T-helper 2 cell treated with Interferon-gamma antibody and Interleukin-4, amounts not matched to agents 5 μg/mL and 100 μg/mL, for 36 hours (primary cell): Measurements from ENCODE around the gene MRI1.
A peak's percentile ranks its signal among the peaks of the same experiment; 100 is the strongest.
"Not testable (repeated sequence)": the region's sequence is repeated elsewhere in the genome, so short reads cannot be mapped to it uniquely, and the experiment has no call there.

Experiments
- DNase-seq: peaks from one replicate; pipeline ENCODE4 v3.0.0; 2021; ENCODE audit warnings: low spot score
- H3K27ac Mint-ChIP-seq: one replicate; pipeline ENCODE4 v1.8.0; 2021; ENCODE audit warnings: mild to moderate bottlenecking, mixed read lengths
- H3K27me3 Mint-ChIP-seq: one replicate; pipeline ENCODE4 v1.8.0; 2021; ENCODE audit warnings: low read depth, mixed read lengths
- H3K36me3 Mint-ChIP-seq: one replicate; pipeline ENCODE4 v1.8.0; 2021; ENCODE audit warnings: low read depth, mixed read lengths
- H3K4me1 Mint-ChIP-seq: one replicate; pipeline ENCODE4 v1.8.0; 2021; ENCODE audit warnings: low read depth, mixed read lengths
- H3K4me3 Mint-ChIP-seq: one replicate; pipeline ENCODE4 v1.8.0; 2022; ENCODE audit warnings: mild to moderate bottlenecking, moderate library complexity, mixed read lengths
- H3K9me3 Mint-ChIP-seq: one replicate; pipeline ENCODE4 v1.8.0; 2021; ENCODE audit warnings: mixed read lengths

MRI1 gene

DNA sequence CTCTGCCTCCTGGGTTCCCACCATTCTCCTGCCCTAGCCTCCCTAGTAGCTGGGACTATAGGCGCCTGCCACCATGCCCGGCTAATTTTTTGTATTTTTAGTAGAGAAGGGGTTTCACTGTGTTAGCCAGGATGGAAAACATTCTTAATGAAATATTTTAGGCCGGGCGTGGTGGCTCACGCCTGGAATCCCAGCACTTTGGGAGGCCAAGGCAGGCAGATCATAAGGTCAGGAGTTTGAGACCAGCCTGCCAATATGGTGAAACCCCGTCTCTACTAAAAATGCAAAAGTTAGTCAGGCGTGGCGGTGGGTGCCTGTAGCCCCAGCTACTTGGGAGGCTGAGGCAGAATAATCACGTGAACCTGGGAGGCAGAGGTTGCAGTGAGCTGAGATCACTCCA lies 29.0 kb downstream of the MRI1 start:
- not testable (repeated sequence) for DNase-seq, H3K27me3 Mint-ChIP-seq, H3K4me3 Mint-ChIP-seq, H3K27ac Mint-ChIP-seq, H3K9me3 Mint-ChIP-seq, H3K36me3 Mint-ChIP-seq
- peaks cover 30% of the 10 kb centered on the region for H3K4me1 Mint-ChIP-seq

DNA sequence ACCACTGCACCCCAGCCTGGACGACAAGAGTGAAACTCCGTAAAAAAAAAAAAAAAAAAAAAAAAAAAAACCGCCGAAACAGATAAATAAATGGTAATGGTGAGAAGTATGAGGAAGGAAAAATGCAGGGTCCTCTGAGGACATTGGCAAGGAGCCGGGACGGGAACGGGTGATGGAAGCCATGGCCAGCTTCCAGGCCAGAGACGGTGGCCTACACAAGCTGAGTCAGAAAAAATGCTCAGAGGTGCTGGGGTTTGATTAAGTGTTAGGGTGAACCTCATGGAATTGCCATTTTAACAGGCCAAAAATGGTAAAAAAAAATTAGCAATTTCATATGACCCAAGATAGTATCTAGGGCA lies 30.1 kb downstream of the MRI1 start:
- H3K36me3 Mint-ChIP-seq = no peaks in the 10 kb centered on the region
- H3K27me3 Mint-ChIP-seq = no peaks in the 10 kb centered on the region
- peak overlapping the region; percentile 94 for H3K27ac Mint-ChIP-seq
- peak overlapping the region; percentile 99 for H3K4me3 Mint-ChIP-seq
- H3K9me3 Mint-ChIP-seq = no peaks in the 10 kb centered on the region
- peaks cover 22% of the 10 kb centered on the region for H3K4me1 Mint-ChIP-seq
- no peak for DNase-seq

DNA sequence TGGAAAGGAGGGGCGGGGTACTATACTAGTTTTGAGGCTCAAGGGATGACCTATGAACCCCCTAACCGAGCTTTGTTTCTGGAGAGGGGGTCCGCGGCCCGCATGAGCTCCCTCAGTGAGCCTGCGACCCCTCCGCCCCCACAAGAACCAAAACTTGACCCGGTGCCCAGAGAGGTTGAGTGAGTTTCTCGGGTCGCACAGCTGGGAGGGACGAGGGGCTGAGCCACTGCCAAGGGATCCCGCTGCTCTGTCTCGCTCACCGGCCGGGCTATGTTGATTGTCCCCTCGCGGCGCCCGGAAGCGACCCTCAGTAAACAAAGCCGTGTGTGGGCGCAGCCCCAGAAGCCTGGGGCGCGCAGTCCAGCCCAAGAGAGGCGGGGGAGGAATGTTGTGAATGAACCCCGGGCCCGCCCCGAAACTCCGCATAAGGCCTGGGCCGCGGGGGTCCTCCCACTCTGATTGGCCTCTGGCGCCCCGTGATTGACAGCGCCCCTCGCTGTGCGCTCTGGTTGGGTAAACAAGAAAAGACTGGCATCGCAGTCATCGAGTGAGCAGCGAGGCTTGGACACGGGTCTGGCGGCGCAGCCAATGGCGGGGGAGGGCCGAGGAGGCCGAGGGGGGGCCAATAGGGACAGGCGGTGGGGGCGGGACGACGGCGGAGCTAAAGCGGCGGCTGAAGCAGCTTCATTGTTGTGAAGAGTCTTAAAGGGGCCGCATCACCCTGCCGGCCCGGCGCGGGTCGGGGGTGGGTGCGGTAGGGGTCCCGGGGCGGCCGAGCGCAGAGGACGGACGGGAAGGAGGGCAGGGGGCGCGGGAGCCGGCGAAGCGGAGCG lies 30.7 kb downstream of the MRI1 start, which contains the start of gene ZSWIM4:
TSS of gene ZSWIM4 (plus strand) at position 687 of the 833 bp plus-strand sequence. CDS start 206 bp downstream, outside the sequence.
- Mint-ChIP-seq H3K27ac (peak within 1 kb of the TSS; percentile 94), H3K9me3 (no peaks in the 10 kb centered on the region), H3K4me3 (peak within 1 kb of the TSS; percentile 99), H3K4me1 (peaks cover 21% of the 10 kb centered on the region), H3K27me3 (no peaks in the 10 kb centered on the region), H3K36me3 (no peaks in the 10 kb centered on the region)
- DNase-seq = peak; percentile 97

DNA sequence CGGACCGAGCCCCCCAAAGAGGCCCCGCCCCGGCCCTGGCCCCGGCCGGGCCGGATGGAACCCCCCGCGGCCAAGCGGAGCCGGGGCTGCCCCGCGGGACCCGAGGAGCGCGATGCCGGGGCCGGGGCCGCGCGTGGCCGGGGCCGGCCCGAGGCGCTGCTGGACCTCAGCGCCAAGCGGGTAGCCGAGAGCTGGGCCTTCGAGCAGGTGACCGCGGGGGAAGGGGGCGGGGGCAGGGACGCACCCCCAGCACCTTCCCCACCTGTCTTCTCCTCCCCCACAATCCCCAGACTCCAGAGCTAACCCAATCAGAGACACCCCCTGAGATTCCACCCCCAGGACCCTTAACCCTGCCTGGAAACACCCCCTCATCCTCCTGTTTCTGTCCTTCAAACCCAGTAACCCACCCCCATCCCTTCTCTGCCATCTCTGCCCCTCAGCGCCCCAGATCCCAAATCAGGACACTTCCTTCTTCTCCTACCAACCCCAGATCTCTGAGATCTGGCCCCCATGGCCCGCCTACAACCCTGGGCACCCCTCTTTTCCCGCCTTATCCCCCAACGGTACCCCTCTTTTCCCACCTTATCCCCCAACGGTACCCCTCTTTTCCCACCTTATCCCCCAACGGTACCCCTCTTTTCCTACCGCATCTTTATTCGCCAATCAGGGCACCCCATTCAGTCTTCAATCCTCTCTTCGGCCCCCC lies 31.4 kb downstream of the MRI1 start:
- H3K36me3 Mint-ChIP-seq = no peaks in the 10 kb centered on the region
- H3K27ac Mint-ChIP-seq = peak overlapping the region; percentile 86
- H3K4me3 Mint-ChIP-seq = peak overlapping the region; percentile 85
- no peak for DNase-seq
- H3K9me3 Mint-ChIP-seq = no peaks in the 10 kb centered on the region
- H3K4me1 Mint-ChIP-seq = peaks cover 21% of the 10 kb centered on the region
- no peaks in the 10 kb centered on the region for H3K27me3 Mint-ChIP-seq

DNA sequence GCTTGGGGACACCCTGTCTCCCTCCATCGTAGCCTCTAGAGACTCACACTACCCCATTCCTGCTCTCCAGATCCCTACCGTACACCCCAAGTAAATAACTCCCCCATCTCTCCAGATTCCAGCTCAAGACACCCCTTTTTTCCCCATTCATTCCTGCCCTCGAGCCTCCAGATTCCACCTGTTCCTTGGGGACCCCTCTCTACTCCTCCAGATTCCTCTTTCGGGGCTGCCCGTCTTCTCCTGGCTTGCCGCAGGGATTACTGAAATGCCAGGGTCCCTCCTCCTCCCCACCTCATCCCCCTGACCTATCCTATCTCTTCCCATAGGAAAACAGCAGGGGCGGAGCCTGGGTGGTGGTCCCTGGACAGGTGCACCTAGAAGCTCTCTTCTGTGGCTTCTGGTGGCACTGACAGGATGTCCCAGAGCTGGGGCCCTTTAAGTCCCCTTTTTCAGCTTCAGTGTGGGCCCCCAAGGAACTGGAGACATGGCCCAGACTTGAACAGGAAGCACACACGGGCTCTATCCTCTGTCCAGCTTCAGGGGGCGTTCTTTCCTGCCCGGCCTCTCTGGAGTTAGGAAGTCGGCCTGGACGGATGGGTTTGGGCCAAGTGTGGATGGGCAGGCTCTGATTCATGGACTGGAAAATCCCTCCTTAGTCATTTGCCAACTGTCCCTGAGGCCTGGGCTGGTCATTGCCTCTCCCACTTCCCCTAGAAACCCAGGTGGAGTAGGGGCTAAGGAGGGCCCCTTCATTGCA lies 32.2 kb downstream of the MRI1 start:
- no peaks in the 10 kb centered on the region for H3K27me3 Mint-ChIP-seq
- H3K4me1 Mint-ChIP-seq = peaks cover 21% of the 10 kb centered on the region
- H3K36me3 Mint-ChIP-seq = no peaks in the 10 kb centered on the region
- H3K4me3 Mint-ChIP-seq = peak overlapping the region; percentile 85
- H3K9me3 Mint-ChIP-seq = no peaks in the 10 kb centered on the region
- DNase-seq = no peak
- peak overlapping the region; percentile 86 for H3K27ac Mint-ChIP-seq

DNA sequence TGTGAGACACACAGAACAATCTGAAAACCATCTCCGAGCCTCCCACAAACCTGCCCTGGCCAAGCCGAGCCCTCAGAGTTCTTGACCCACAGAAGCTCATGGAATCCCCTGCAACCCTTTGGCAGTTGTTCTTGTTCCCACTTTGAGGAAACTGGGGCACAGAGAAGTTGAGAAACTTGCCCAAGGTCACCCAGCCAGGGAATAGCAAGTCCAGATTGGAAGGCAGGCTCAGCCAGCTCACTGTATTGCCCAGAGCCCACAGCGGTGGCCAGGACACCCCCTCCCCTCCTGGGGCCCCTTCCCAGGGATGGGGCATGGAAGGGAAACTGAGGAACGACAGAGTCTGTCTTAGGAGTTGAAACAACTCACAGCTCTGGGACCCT lies 32.7 kb downstream of the MRI1 start:
- no peaks in the 10 kb centered on the region for H3K36me3 Mint-ChIP-seq
- DNase-seq = no peak
- H3K4me1 Mint-ChIP-seq = peaks cover 21% of the 10 kb centered on the region
- no peaks in the 10 kb centered on the region for H3K9me3 Mint-ChIP-seq
- no peaks in the 10 kb centered on the region for H3K27me3 Mint-ChIP-seq
- H3K4me3 Mint-ChIP-seq = peak overlapping the region; percentile 85
- no peak overlapping the region for H3K27ac Mint-ChIP-seq

DNA sequence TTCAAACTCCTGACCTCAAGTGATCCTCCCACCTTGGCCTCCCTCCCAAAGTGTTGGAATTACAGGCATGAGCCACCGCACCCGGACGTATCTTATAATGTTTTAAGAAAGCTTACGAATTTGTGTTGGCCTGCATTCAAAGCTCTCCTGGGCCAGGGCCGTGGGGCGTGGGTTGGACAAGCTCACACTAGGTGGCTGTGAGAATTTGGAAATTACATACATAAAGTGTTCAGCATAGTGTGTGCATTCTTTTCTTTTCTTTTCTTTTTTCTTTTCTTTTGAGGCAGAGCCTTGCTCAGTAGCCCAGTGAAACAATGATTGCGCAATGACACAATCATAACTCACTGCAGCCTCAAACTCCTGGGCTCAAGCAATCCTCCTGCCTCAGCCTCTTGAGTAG lies 33.5 kb downstream of the MRI1 start:
- H3K36me3 Mint-ChIP-seq = no peaks in the 10 kb centered on the region
- H3K27me3 Mint-ChIP-seq = no peaks in the 10 kb centered on the region
- H3K4me3 Mint-ChIP-seq = peak overlapping the region; percentile 12
- peaks cover 21% of the 10 kb centered on the region for H3K4me1 Mint-ChIP-seq
- H3K9me3 Mint-ChIP-seq = no peaks in the 10 kb centered on the region
- H3K27ac Mint-ChIP-seq = no peak overlapping the region
- DNase-seq = no peak

DNA sequence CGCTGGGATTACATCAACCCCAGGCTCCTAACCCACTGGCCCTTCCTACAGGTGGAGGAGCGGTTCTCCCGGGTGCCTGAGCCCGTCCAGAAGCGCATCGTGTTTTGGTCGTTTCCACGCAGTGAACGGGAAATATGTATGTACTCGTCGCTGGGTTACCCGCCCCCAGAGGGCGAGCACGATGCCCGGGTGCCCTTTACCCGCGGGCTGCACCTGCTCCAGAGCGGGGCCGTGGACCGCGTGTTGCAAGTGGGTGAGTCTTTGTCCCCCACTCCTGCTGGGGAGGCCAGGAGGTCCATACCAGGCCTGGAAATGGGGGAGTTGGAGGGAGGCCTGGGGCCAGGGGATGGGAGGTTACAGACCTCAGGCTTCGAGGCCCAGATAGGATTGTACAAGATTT lies 35.3 kb downstream of the MRI1 start:
- no peak overlapping the region for H3K27ac Mint-ChIP-seq
- H3K4me3 Mint-ChIP-seq = no peak overlapping the region

DNA sequence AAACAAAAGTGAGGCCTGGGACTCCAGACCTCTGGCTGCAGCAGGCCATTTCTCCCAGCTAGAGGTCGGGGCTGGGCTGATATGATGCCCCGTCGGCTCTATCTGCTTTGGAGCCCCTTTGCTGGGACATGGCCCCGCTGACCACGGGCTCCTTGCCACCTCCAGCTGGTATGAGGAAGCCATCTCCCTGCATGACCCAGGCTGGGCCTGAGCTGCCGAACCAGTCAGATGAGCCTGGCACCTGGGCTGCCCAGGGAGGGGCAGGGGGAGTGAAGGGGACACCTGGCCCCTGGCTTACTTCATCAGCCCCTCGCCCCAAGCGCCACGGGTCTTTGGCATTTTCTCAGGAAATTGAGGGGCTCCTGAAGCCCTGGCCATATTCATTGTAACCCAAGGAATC lies 38.7 kb downstream of the MRI1 start:
- Mint-ChIP-seq H3K4me3 (no peak overlapping the region), H3K27ac (no peak overlapping the region), H3K27me3 (no peaks in the 10 kb centered on the region), H3K9me3 (no peaks in the 10 kb centered on the region), H3K4me1 (no peaks in the 10 kb centered on the region), H3K36me3 (peaks cover 4% of the 10 kb centered on the region)
- DNase-seq = no peak

More for the DNA sequence above, 35.3 kb downstream of the MRI1 start:
- Mint-ChIP-seq H3K27me3 (no peaks in the 10 kb centered on the region), H3K4me1 (peaks cover 14% of the 10 kb centered on the region), H3K9me3 (no peaks in the 10 kb centered on the region), H3K36me3 (no peaks in the 10 kb centered on the region)
- no peak for DNase-seq

DNA sequence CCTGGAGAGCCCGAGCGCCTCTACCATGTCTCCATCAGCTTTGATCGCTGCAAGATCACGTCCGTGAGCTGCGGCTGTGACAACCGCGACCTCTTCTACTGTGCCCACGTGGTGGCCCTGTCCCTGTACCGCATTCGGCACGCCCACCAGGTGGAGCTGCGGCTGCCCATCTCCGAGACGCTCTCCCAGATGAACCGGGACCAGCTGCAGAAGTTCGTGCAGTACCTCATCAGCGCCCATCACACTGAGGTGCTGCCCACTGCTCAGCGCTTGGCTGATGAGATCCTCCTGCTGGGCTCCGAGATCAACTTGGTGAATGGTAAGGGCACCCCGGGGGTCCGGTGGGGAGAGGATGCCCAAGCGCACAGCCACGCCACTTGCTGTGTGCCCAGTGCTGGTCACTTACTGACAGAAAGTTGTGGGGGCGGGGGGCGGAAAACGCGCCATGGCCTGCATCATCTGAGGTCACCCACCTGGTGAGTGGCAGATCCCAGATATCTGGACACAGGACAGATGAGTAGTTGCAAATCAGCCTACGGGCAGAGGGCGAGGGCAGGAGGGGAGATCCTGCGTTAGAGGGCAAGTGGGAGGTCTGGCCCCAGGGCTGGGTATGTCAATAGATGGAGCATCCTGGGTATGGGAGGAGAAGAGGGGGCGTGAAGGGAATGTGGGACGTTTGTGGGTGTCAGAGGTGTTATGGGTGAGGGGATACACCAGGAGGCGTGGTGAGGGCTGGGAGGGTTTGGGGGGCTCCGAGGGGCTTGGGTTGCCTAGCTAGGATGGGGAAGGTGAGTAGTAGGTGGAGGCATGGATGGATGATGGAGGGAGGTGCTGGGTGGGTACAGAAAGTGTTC lies 40.7 kb downstream of the MRI1 start:
- DNase-seq = no peak
- Mint-ChIP-seq H3K27me3 (no peaks in the 10 kb centered on the region), H3K36me3 (peaks cover 4% of the 10 kb centered on the region), H3K4me1 (no peaks in the 10 kb centered on the region), H3K4me3 (no peak overlapping the region), H3K9me3 (no peaks in the 10 kb centered on the region), H3K27ac (no peak overlapping the region)

DNA sequence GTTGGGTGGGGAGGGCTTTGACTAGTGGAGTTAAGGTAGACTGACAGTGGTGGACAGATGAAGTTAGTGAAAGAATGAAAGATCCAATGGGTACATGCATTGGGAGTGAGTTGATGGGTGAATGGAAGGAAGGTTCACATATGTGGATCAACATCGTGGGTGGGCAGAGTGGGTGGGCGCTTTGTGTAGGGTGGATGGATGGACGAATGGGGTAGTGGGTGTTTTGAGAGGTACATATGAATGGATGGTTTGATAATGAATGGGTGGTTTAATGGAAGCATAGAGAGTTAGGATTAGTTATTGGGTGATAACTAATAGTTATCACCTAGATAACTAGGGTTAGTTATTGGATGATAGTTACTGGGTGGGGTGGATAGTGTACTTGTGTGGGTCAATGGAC lies 42.4 kb downstream of the MRI1 start:
- Mint-ChIP-seq H3K9me3 (no peaks in the 10 kb centered on the region), H3K4me1 (no peaks in the 10 kb centered on the region), H3K36me3 (peaks cover 4% of the 10 kb centered on the region), H3K4me3 (no peak overlapping the region), H3K27ac (no peak overlapping the region), H3K27me3 (no peaks in the 10 kb centered on the region)
- no peak for DNase-seq

DNA sequence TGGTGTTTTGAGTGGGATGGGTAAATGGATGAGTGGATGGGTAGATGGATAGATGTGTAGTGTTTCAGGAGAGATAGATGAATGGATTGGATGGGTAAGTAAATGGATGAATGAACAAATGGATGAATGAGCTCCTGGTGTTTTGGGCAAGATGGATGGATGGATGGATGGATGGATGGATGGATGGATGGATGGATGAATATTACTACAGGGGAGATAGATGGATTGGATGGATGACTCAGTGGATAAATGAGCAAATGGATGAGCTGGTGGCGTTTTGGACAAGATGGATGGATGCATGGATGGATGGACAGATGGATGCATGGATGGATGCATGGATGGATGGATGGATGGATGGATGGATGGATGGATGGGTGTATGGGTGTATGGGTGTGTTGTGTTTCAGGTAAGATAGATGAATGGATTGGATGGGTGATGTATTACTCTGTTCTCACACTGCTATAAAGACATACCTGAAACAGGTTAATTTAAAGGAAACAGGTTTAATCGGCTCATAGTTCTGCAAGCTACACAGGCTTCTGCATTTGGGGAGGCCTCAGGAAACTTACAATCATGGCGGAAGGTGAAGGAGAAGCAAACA lies 43.2 kb downstream of the MRI1 start:
- Mint-ChIP-seq H3K4me3 (no peak overlapping the region), H3K27me3 (no peaks in the 10 kb centered on the region), H3K36me3 (peaks cover 4% of the 10 kb centered on the region), H3K9me3 (no peaks in the 10 kb centered on the region), H3K4me1 (no peaks in the 10 kb centered on the region), H3K27ac (no peak overlapping the region)
- DNase-seq = no peak

DNA sequence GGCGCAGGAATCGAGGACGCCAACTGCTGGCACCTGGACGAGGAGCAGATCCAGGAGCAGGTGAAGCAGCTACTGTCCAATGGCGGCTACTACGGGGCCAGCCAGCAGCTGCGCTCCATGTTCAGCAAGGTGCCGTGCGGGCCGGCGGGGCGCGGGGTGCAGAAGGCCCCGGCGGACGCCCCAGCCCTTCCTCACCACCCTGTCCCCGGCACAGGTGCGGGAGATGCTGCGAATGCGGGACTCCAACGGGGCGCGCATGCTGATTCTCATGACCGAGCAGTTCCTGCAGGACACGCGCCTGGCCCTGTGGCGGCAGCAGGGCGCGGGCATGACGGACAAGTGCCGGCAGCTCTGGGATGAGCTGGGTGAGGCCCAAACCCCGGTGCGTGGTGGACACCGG lies 44.5 kb downstream of the MRI1 start:
- Mint-ChIP-seq H3K27ac (no peak overlapping the region), H3K9me3 (no peaks in the 10 kb centered on the region), H3K4me3 (no peak overlapping the region), H3K4me1 (no peaks in the 10 kb centered on the region), H3K36me3 (peaks cover 6% of the 10 kb centered on the region), H3K27me3 (no peaks in the 10 kb centered on the region)
- DNase-seq = no peak
